LoVo (cell line): Measurements from ENCODE around the gene IL1RN.
A peak's percentile ranks its signal among the peaks of the same experiment; 100 is the strongest.

Experiments used
- DNase-seq: peaks from one replicate; pipeline ENCODE4 v3.0.0-alpha.2; 2016; ENCODE audit warnings: low spot score

Gene IL1RN

DNA sequence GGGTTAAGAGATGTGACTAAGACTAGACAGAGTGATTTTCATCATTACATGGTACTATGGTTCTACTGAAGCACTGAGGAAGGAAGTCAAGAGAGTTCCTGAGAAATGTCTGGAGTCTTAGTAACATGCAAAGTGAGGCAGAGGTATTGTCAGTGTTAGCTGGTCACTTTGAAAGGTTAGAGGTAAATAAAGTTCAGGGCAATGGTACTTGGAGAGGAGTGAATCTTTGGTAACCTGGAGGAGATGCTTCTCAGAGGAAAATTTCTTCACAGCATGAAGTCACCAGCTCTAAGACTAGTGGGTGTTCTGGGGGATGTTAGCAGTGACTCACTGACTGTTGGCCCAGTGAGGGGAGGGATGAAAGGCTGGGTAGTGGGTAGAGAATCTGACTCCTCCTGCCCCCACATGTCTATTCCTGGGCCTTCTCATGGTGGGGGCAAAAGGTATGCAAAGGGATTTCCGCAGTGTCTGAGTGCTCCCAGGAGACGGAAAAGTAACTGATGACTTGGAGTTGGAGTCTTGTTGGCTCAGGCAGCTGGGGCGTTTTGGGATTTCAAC is 23.3 kb upstream of the IL1RN start:
- DNase-seq: no peak

DNA sequence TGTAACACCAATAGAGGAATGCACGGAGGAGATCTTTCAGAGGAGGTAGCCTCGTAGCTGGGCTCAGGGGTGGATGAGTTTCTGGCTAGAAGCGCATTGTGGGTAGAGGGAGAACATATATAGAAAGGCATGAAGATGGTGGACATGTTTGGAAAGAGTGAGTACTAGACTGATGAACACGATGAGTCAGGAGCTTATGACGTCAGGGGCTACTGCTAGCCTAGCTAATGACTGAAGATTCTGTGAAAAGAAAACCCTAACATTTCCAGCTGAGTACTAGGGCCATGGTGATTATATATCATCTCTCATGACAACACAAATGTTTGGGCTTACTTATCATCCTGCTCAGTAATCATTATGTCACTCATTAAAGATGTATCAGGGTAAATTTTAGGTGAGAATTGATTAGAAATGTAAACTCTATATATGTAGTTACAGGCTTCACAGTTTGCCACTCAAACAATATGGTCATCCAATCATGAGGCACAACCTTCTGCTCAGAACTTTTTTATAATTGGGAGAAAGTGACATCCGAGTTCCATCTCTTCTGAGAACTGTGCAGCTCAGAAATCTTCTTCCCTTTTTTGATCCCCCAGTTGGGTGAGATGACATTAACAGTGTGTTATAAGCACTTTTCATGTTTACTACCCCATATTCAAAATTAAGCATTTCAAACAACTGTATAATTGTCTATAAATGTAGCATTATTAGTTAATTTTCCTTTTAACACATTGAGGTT is 22.2 kb upstream of the IL1RN start:
- no peak for DNase-seq

DNA sequence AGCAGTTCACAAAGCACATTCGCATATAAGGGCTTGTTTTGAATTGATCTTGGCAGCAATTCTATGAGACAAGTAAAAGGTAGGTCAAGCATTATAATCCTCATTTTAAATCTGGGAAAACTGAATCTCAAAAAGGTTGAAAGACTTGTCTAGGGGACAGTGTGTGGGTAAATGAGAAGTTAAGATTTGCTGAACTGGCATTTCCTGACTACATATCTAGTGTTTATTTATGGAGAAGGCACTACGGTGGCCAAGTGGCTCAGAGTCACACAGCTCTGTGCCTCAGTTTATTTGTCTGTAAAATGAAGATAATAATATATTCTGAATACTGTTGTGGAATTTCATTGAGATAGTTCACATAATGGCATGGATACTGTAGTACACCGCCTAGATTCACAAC is 16.3 kb upstream of the IL1RN start:
- no peak for DNase-seq

- DNase-seq: no peak
Observed at GRCh38 chr2:113111823-113112287, 15.5 kb upstream of the IL1RN start.

DNA sequence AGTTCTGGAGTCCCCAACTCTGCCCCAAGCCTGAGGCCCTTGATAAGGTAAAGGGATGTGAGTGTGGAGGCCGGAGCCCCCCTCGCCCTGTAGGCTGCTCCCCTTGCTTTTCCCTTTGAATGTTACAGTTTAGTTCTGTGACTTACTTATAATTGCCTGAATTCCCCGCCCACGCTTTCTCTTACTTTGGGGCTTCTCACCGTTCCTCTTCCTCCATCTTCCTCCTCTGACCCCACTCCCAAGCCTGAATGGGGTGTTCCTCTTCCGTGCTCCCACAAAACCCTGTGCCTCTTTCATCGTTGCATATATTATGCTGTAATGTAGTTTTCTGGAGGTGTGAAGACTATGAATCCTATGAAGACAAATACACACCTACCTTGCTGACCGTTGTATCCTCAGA is 15.0 kb upstream of the IL1RN start:
- DNase-seq: no peak

DNA sequence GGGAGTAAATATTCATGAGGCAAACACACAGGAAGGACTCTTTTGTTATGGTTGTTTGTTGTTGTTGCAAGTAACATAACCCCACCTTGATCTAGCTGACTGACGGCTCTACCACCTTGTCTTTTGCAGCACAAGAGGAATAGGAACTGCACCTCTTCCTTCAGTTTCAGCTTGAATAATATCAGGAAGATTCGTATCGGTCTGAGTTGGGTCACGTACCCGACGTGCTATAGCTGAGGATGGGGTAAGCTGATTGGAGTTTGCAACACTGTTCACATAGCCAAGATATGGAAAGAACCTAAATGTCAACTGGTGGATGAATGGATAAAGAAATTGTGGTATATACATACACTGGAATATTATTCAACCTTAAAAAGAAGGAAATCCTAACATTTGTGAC is 14.5 kb upstream of the IL1RN start:
- DNase-seq: no peak

DNA sequence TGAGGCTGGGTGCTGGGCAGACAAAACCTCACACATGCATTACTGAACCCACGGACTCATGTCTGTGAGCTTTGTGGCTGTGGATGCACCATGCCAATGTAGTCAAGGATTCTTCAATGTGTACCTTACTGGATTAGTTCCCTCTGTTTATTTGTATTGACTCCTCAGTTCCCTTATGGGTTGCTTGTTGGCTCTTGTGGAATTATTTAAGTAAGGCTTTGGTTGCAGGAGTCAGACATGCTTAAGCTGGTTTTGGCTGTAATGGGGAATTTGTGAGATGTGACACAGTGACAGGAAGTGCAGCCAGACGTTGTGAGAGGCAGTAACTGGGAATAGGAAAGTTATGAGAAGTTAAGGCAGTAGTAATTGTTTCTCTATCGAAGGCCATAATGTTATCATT is 13.6 kb upstream of the IL1RN start:
- DNase-seq: no peak

GRCh38 chr2:113114224-113114945 is 13.0 kb upstream of the IL1RN start:
- DNase-seq: no peak

DNA sequence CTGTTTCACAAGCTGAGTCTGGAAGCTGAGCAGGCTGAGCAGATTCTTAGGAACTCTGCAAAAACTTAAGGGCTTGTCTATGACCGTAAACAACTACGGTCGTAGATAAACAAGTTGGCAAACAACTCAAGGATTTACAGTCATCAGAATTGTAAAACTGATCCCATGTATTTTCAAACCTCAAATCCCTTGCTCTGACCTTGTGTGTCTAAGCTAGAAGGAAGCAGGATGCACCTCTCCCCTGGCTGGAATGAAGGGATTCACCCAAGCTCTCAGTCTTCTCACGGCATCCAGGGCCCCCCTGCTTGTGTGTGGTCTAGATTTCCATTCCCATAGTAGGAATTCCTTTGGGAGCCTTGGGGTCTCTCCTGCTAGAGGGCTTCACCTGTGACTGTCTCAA is 12.4 kb upstream of the IL1RN start:
- no peak for DNase-seq

DNA sequence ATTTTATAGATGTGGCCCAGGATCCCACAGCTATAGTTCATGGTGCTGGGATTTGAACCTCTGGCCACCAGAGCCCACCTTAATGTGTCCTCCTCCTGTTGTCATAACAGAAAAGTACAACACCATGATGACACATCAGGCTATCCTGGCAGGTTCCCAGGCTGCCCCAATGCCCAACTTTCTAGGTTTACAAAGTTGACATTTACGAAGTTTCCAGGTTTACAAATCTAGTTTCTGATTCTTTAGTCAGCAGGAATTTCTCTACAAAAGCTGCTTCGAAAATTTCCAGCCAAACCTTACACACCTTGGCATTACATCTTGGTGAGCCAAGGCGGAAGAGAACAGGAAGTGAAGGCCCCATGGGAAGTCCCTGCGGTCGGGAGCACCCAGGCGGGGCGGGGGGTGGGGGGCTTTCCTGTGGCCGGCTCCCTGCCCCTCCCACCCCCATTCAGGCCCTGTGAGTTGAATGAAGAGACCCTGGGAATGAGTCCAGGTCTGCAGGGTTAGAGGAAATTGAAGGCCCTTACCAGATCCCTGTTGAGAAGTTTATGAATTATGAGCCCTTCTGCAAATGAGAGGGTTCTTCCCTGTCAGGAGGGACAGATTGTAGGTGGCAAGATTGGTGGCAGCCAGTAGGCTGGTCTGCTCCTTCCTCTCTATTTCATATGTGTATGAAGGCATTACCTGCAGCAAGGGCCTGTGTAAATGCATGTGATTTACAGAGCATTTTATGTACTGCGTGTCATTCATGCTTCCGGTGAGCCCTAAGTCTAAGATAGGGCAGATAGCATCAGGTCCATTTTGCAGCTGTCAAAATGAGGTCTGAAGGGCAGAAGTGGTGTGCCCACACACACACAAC is 11.1 kb upstream of the IL1RN start:
- no peak for DNase-seq

DNA sequence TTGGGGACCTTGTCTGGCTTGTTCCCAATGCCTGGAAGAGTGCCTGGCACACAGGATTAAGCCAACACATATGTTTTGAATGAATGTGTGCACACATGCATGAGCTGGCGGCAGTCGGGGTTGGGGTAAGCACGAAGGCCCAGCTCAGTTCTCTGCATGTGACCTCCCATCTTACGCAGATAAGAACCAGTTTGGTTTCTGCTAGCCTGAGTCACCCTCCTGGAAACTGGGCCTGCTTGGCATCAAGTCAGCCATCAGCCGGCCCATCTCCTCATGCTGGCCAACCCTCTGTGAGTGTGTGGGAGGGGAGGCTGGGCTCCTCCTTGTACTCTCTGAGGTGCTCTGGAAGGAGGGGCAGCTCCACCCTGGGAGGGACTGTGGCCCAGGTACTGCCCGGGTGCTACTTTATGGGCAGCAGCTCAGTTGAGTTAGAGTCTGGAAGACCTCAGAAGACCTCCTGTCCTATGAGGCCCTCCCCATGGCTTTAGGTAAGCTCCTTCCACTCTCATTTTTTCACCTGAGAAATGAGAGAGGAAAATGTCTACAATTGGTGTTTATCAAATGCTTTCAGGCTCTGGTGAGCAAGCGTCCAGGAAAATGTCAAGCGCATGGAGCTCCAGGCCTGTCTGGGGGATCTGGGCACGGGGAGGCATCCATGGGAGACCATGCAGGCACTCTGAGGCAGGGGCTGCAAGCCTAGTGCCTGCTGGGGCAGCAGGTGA is 9.7 kb upstream of the IL1RN start:
- DNase-seq: peak; percentile 41

DNA sequence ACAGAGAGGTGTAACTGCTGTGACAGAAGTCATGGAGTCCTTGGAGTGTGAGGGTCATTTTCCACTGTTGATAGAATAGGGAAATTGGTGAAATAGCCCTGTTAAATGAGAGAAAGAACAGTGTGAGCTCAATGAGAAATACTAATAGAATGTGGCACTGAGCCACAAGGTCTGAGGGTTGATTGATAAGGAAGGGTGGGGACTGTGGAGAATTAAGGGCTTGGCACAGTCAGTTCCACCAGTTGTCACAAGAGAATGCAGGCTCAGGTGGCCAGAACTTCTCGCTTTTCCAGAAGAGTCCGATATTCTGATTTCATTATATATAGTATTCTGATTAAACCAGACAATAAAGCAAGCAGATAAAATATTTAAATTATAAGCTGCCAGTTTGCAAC is 9.1 kb upstream of the IL1RN start:
- DNase-seq: no peak

DNA sequence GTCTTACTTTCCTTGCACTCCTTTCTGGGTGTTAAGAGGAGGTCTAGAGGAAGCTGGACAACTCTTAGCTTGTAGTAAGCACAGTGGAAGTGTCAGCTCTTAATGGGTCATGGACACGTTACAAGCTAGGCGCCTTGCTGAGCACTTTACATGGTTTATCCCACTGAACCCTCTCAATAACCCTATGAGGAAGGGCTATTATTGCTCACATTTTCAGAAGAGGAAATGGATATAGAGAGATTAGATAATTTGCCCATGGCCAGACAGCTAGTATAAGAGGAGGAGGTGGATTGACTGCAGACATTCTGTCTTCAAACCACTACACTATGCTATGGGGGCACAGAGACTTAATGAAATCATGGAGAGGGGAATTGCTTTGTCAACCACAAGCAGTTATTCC is 8.3 kb upstream of the IL1RN start:
- DNase-seq: no peak

- DNase-seq: no peak
Observed at GRCh38 chr2:113120861-113121260, 6.5 kb upstream of the IL1RN start.

DNA sequence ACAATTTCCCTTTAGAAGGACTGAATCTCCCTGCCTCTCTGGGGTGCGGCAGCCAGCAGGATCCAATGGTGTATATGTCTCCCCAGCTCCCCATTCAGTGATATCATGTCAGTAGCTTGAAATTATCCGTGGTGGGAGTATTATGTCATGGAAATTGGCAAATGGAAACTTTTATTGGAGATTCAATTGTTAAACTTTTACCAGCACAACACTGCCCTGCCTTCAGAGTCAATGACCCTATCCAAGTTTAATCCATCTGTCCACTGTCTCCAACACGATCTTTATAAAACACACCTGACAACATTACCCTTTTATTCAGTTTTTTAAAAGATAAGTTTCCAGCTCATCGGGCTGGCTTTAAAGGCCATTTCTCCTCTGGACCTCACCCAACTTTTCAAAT is 5.0 kb upstream of the IL1RN start:
- DNase-seq: no peak

GRCh38 chr2:113123726-113124125 is 3.7 kb upstream of the IL1RN start:
- DNase-seq: no peak

- DNase-seq: no peak
Observed at GRCh38 chr2:113124181-113124961, 3.0 kb upstream of the IL1RN start.

- DNase-seq: no peak
Observed at GRCh38 chr2:113124984-113125855, 2.2 kb upstream of the IL1RN start.

- DNase-seq: no peak
Observed at GRCh38 chr2:113127646-113128570, 510 bp downstream of the IL1RN start.
